ENCODE results near the gene ZNF675.
"Not testable (repeated sequence)": the region's sequence is repeated elsewhere in the genome, so short reads cannot be mapped to it uniquely, and the experiment has no call there.

ZNF675 gene

GRCh38 chr19:23686621-23687423, at the start of gene ZNF675:
ZNF675 (minus strand) TSS chr19:23687212; CDS start chr19:23687033, 179 bp downstream.
- peak; percentile 79 to 86 for DNase-seq (ENCODE audit: low read depth in 2 of 2)

GRCh38 chr19:23730729-23731465, 43.9 kb upstream of the ZNF675 start:
- DNase-seq (ENCODE audit: low read depth in 2 of 2) = not testable (repeated sequence)

- DNase-seq (ENCODE audit: low read depth in 2 of 2) = not testable (repeated sequence)
Observed at GRCh38 chr19:23724161-23724560, 37.1 kb upstream of the ZNF675 start.

- no peak for DNase-seq (ENCODE audit: low read depth in 2 of 2)
Observed at GRCh38 chr19:23718802-23719201, 31.8 kb upstream of the ZNF675 start.

GRCh38 chr19:23716792-23717191, 29.8 kb upstream of the ZNF675 start:
- no peak for DNase-seq (ENCODE audit: low read depth in 2 of 2)

- no peak for DNase-seq (ENCODE audit: low read depth in 2 of 2)
Observed at GRCh38 chr19:23709347-23709746, 22.3 kb upstream of the ZNF675 start.

- no peak for DNase-seq (ENCODE audit: low read depth in 2 of 2)
Observed at GRCh38 chr19:23706657-23707056, 19.6 kb upstream of the ZNF675 start.

- no peak for DNase-seq (ENCODE audit: low read depth in 2 of 2)
Observed at GRCh38 chr19:23699521-23699860, 12.5 kb upstream of the ZNF675 start.

- no peak for DNase-seq (ENCODE audit: low read depth in 2 of 2)
Observed at GRCh38 chr19:23698711-23699520, 11.9 kb upstream of the ZNF675 start.

- DNase-seq (ENCODE audit: low read depth in 2 of 2) = not testable (repeated sequence)
Observed at GRCh38 chr19:23692937-23693336, 5.9 kb upstream of the ZNF675 start.

GRCh38 chr19:23673132-23673531, 13.9 kb downstream of the ZNF675 start:
- no peak for DNase-seq (ENCODE audit: low read depth in 2 of 2)

- DNase-seq (ENCODE audit: low read depth in 2 of 2) = not testable (repeated sequence)
Observed at GRCh38 chr19:23668606-23669005, 18.4 kb downstream of the ZNF675 start.

- no peak for DNase-seq (ENCODE audit: low read depth in 2 of 2)
Observed at GRCh38 chr19:23665651-23666410, 21.2 kb downstream of the ZNF675 start.

- not testable (repeated sequence) for DNase-seq (ENCODE audit: low read depth in 2 of 2)
Observed at GRCh38 chr19:23649817-23650216, 37.2 kb downstream of the ZNF675 start.
